PC-9 (cell line): ENCODE measurements around the gene HARS1. TPM values are rescaled to one million over a fixed set of nuclear protein-coding genes. Genes with fewer than 3 reads are reported as not detected.
A peak's percentile ranks its signal among the peaks of the same experiment; 100 is the strongest.

Experiments
- BruUV-seq: library from RNA; stranded (reverse); fragments of 400-500 nt; replicated peaks from 2 replicates; lab custom pipeline; 2021; lab: Mats Ljungman, UMichigan
- CTCF ChIA-PET: fragments of 300-600 bp; sonication (Branson Sonifier 250); formaldehyde crosslinking; loops from one replicate; lab custom pipeline; 2022; ENCODE audit warnings: antibody characterized with exemption; lab: Charles Lee
- POLR2A ChIA-PET: fragments of 300-600 bp; sonication (Branson Sonifier 250); formaldehyde crosslinking; loops from one replicate; lab custom pipeline; 2022; ENCODE audit warnings: antibody characterized with exemption; ENCODE audit not compliant: unreplicated experiment; lab: Charles Lee
- DNase-seq, 2 experiments: peaks; one replicate each; pipeline versions ENCODE4 v3.0.0 to v3.0.0-alpha.2; 2015 to 2022; ENCODE audit warnings: mixed read lengths in 1 of 2
- H2AFZ ChIP-seq: fragments of 200-600 bp; sonication (generic); 2 replicates; pipeline ENCODE4 v1.8.1; 2017; ENCODE audit warnings: antibody characterized with exemption
- H3F3A ChIP-seq: fragments of 200-600 bp; sonication (generic); 2 replicates; pipeline ENCODE4 v1.8.1; 2017; ENCODE audit warnings: antibody characterized with exemption, mild to moderate bottlenecking, low read depth; ENCODE audit not compliant: insufficient read depth
- H3K27ac ChIP-seq: fragments of 200-600 bp; sonication (generic); 2 replicates; pipeline ENCODE4 v1.6.1; 2016; ENCODE audit warnings: mixed run types
- H3K27me3 ChIP-seq: fragments of 200-600 bp; sonication (generic); 2 replicates; pipeline ENCODE4 v1.6.1; 2016; ENCODE audit warnings: low read depth, mixed run types; ENCODE audit not compliant: insufficient read depth
- H3K36me3 ChIP-seq: fragments of 200-600 bp; sonication (generic); 2 replicates; pipeline ENCODE4 v1.6.1; 2016; ENCODE audit warnings: low read depth, mixed run types
- H3K4me1 ChIP-seq: fragments of 200-600 bp; sonication (generic); replicated peaks from 2 replicates; pipeline ENCODE4 v1.6.1; 2016; ENCODE audit warnings: mixed run types; ENCODE audit not compliant: insufficient read depth
- H3K4me2 ChIP-seq: fragments of 200-600 bp; sonication (generic); 2 replicates; pipeline ENCODE4 v1.6.1; 2017; ENCODE audit warnings: mixed run types
- H3K4me3 ChIP-seq: fragments of 200-600 bp; sonication (generic); 2 replicates; pipeline ENCODE4 v1.6.1; 2016; ENCODE audit warnings: mixed run types
- H3K79me2 ChIP-seq: fragments of 200-600 bp; sonication (generic); 2 replicates; pipeline ENCODE4 v1.6.1; 2017; ENCODE audit warnings: low read depth, mixed run types
- H3K9me2 ChIP-seq: fragments of 200-600 bp; sonication (generic); 2 replicates; pipeline ENCODE4 v1.8.1; 2017; ENCODE audit warnings: mild to moderate bottlenecking; ENCODE audit not compliant: insufficient read depth
- H3K9me3 ChIP-seq: fragments of 200-600 bp; sonication (generic); 2 replicates; pipeline ENCODE4 v1.8.1; 2016; ENCODE audit warnings: low read depth; ENCODE audit not compliant: insufficient read depth
- H4K20me1 ChIP-seq: fragments of 200-600 bp; sonication (generic); 2 replicates; pipeline ENCODE4 v1.8.1; 2017; ENCODE audit not compliant: insufficient read depth
- EZH2 ChIP-seq: fragments of 200-600 bp; sonication (generic); IDR thresholded peaks from 2 replicates; pipeline ENCODE4 v1.8.0; 2017; ENCODE audit warnings: antibody characterized with exemption, low read depth
- intact Hi-C: fragments of 100-400 bp; cut with micrococcal nuclease; formaldehyde crosslinking; loops from one replicate; pipeline ENCODE4 v1.10.0; 2022; ENCODE audit not compliant: unreplicated experiment
- total RNA-seq: library from RNA; stranded (reverse); gene quantifications from 2 replicates; pipeline ENCODE4 v1.2.3, GENCODE V29; 2021
- TF ChIP-seq, protein P1 (sequence below): fragments of 200-600 bp; sonication (generic); conservative IDR thresholded peaks from 2 replicates; pipeline ENCODE4 v1.6.1; 2017; ENCODE audit warnings: mixed run types, antibody characterized with exemption, mild to moderate bottlenecking, moderate library complexity

The HARS1 gene
- total RNA-seq, 1 experiment from 2014 or later = 64.3 TPM

DNA sequence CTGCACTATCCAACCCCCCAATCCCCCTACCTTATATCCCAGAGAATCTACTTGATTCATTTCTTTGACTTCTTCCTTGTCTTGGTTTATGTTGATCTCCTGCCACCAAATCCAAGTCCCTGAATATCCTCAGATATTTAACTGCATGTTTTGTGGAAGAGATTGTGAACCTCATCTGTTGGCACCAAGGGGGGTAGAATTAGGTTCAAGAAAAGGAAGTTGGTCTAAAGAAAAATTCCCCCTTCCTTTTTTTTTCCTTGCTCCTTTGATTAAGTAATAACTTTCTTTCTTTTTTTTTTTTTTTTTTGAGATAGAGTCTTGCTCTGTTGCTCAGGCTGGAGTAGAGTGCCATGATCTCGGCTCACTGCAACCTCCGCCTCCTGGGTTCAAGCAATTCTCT, 57.7 kb downstream of the HARS1 start:
- intact Hi-C loops = loop anchor here (5.0 kb wide), 1 partner anchor 391 kb away; no protein-coding TSS in a partner anchor
- no peaks in the 10 kb centered on the region for H3K9me2 ChIP-seq
- peaks cover 6% of the 10 kb centered on the region; the same call in 1 of the 2 replicates for H3K9me3 ChIP-seq
- H2AFZ ChIP-seq = no peak overlapping the region
- peaks cover 20% of the 10 kb centered on the region for H3F3A ChIP-seq
- no peaks in the 10 kb centered on the region for H3K79me2 ChIP-seq
- peak overlapping the region; percentile 60 for H3K4me2 ChIP-seq
- BruUV-seq = no TSS peak
- POLR2A ChIA-PET = no interaction called here
- H3K27me3 ChIP-seq = no peaks in the 10 kb centered on the region
- TF ChIP-seq, protein P1, sequence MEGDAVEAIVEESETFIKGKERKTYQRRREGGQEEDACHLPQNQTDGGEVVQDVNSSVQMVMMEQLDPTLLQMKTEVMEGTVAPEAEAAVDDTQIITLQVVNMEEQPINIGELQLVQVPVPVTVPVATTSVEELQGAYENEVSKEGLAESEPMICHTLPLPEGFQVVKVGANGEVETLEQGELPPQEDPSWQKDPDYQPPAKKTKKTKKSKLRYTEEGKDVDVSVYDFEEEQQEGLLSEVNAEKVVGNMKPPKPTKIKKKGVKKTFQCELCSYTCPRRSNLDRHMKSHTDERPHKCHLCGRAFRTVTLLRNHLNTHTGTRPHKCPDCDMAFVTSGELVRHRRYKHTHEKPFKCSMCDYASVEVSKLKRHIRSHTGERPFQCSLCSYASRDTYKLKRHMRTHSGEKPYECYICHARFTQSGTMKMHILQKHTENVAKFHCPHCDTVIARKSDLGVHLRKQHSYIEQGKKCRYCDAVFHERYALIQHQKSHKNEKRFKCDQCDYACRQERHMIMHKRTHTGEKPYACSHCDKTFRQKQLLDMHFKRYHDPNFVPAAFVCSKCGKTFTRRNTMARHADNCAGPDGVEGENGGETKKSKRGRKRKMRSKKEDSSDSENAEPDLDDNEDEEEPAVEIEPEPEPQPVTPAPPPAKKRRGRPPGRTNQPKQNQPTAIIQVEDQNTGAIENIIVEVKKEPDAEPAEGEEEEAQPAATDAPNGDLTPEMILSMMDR = no peak
- TF ChIP-seq EZH2 = no peak
- CTCF ChIA-PET = interaction anchor here (1.0 kb wide), 1 partner anchor 86 kb away, joined by 7 read pairs; no protein-coding TSS in a partner anchor
- no peak for DNase-seq
- peaks cover 10% of the 10 kb centered on the region for H3K4me1 ChIP-seq
- H3K36me3 ChIP-seq = no peaks in the 10 kb centered on the region
- no peak overlapping the region for H3K27ac ChIP-seq
- H3K4me3 ChIP-seq = no peak overlapping the region; the same call in 1 of the 2 replicates
- no peaks in the 10 kb centered on the region for H4K20me1 ChIP-seq

DNA sequence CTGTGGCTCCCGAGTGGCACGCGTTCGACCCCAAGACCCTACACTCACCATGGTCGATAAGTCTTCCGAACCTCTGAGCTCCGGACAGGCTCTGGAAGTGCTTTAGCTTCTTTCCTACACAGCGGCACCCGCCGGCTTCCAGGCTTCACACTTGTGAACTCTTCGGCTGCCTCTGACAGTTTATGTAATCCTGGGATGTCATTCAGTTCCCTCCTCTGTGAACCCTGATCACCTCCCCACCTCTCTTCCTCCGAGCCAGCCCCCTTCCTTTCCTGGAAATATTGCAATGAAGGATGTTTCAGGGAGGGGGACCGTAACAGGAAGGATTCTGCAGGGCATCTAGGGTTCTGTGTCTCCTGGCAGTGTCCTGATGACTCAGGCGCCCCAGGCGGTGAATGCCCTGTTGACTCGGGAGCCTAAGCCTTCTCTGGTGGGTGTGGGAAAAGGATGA, 58.1 kb downstream of the HARS1 start, which contains the start of gene CD14:
Gene CD14 (minus strand): TSS at position 155 of the 451 bp plus-strand sequence. CDS start 104 bp downstream, at position 51.
- H3K4me1 ChIP-seq = peaks cover 6% of the 10 kb centered on the region; the same call in 1 of the 2 replicates
- CTCF ChIA-PET = interaction anchor here (1.0 kb wide), 1 partner anchor 86 kb away, joined by 7 read pairs; no protein-coding TSS in a partner anchor
- intact Hi-C loops = loop anchor here (5.0 kb wide), 1 partner anchor 391 kb away; no protein-coding TSS in a partner anchor
- H3K4me2 ChIP-seq = peak within 1 kb of the TSS; percentile 60
- H3K27ac ChIP-seq = no peak within 1 kb of the TSS
- peaks cover 10% of the 10 kb centered on the region; the same call in 1 of the 2 replicates for H3K9me3 ChIP-seq
- peaks cover 20% of the 10 kb centered on the region for H3F3A ChIP-seq
- H3K27me3 ChIP-seq = no peaks in the 10 kb centered on the region
- H2AFZ ChIP-seq = peak within 1 kb of the TSS; percentile 48; the same call in 1 of the 2 replicates
- peak within 1 kb of the TSS; percentile 31; the same call in 1 of the 2 replicates for H3K4me3 ChIP-seq
- TF ChIP-seq EZH2 = no peak
- TF ChIP-seq, protein P1 = no peak
- no peaks in the 10 kb centered on the region for H3K36me3 ChIP-seq
- H4K20me1 ChIP-seq = no peaks in the 10 kb centered on the region
- no TSS peak for BruUV-seq
- POLR2A ChIA-PET = no interaction called here
- H3K9me2 ChIP-seq = no peaks in the 10 kb centered on the region
- H3K79me2 ChIP-seq = no peaks in the 10 kb centered on the region
- DNase-seq = peak; percentile 62 to 69

DNA sequence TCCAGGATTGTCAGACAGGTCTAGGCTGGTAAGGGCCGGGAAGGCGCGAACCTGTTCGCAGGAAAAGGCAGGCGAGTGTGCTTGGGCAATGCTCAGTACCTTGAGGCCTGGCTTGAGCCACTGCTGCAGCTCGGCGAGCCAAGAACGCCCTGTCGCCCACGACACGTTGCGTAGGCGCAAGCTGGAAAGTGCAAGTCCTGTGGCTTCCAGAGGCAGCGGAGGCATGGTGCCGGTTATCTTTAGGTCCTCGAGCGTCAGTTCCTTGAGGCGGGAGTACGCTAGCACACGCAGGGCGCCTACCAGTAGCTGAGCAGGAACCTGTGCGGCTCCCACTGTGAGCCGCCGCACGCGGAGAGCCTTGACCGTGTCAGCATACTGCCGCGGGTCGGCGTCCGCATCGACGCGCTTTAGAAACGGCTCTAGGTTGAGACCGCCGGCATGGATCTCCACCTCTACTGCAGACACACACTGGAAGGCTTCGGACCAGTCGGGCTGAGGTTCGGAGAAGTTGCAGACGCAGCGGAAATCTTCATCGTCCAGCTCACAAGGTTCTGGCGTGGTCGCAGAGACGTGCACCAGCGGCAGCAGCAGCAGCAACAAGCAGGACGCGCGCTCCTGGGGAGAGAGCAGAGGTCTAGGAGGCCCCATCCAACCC, 58.7 kb downstream of the HARS1 start:
- H2AFZ ChIP-seq = peak overlapping the region; percentile 48; the same call in 1 of the 2 replicates
- DNase-seq = peak in 1 of 2 experiments; percentile 32
- BruUV-seq = no TSS peak
- no peaks in the 10 kb centered on the region for H3K9me2 ChIP-seq
- no peaks in the 10 kb centered on the region for H4K20me1 ChIP-seq
- no peaks in the 10 kb centered on the region for H3K79me2 ChIP-seq
- peaks cover 20% of the 10 kb centered on the region for H3F3A ChIP-seq
- POLR2A ChIA-PET = interaction anchor here (0.6 kb wide), 2 partner anchors 68 to 340 kb away, joined by 3 read pairs; partner anchors contain the start of gene APBB3
- no peaks in the 10 kb centered on the region for H3K27me3 ChIP-seq
- intact Hi-C loops = loop anchor here (5.0 kb wide), 1 partner anchor 390 kb away; no protein-coding TSS in a partner anchor
- H3K9me3 ChIP-seq = peaks cover 13% of the 10 kb centered on the region; the same call in 1 of the 2 replicates
- peak overlapping the region; percentile 60 for H3K4me2 ChIP-seq
- peak overlapping the region; percentile 31; the same call in 1 of the 2 replicates for H3K4me3 ChIP-seq
- CTCF ChIA-PET = interaction anchor here (1.0 kb wide), 1 partner anchor 87 kb away, joined by 7 read pairs; no protein-coding TSS in a partner anchor
- peaks cover 6% of the 10 kb centered on the region; the same call in 1 of the 2 replicates for H3K4me1 ChIP-seq
- H3K36me3 ChIP-seq = no peaks in the 10 kb centered on the region
- H3K27ac ChIP-seq = no peak overlapping the region
- no peak for TF ChIP-seq EZH2
- TF ChIP-seq, protein P1 = no peak
